ENCODE results near the gene SOD1.

Gene SOD1

GRCh38 chr21:31683029-31683428, 23.5 kb downstream of the SOD1 start:
- H3K4me3 ChIP-seq (ENCODE audit: low read length), result no peak overlapping the region
- TF ChIP-seq CTCF (conservative IDR thresholded peaks at IDR 0.05; ENCODE audit: low read depth, low read length), result peak; percentile 23
- DNase-seq (ENCODE audit: low read depth), result no peak

- no peak for TF ChIP-seq CTCF (conservative IDR thresholded peaks at IDR 0.05; ENCODE audit: low read depth, low read length)
- no peak for DNase-seq (ENCODE audit: low read depth)
- H3K4me3 ChIP-seq (ENCODE audit: low read length), result no peak overlapping the region
Measured at GRCh38 chr21:31684918-31685317, 25.4 kb downstream of the SOD1 start.

GRCh38 chr21:31686272-31686915, 26.9 kb downstream of the SOD1 start:
- H3K4me3 ChIP-seq (ENCODE audit: low read length), result no peak overlapping the region
- peak; percentile 96 for DNase-seq (ENCODE audit: low read depth)
- no peak for TF ChIP-seq CTCF (conservative IDR thresholded peaks at IDR 0.05; ENCODE audit: low read depth, low read length)

GRCh38 chr21:31687108-31687507, 27.6 kb downstream of the SOD1 start:
- no peak for TF ChIP-seq CTCF (conservative IDR thresholded peaks at IDR 0.05; ENCODE audit: low read depth, low read length)
- no peak for DNase-seq (ENCODE audit: low read depth)
- no peak overlapping the region for H3K4me3 ChIP-seq (ENCODE audit: low read length)

- TF ChIP-seq CTCF (conservative IDR thresholded peaks at IDR 0.05; ENCODE audit: low read depth, low read length), result no peak
- DNase-seq (ENCODE audit: low read depth), result no peak
- no peak overlapping the region for H3K4me3 ChIP-seq (ENCODE audit: low read length)
Measured at GRCh38 chr21:31688603-31689368, 29.3 kb downstream of the SOD1 start.

- no peak overlapping the region for H3K4me3 ChIP-seq (ENCODE audit: low read length)
- no peak for TF ChIP-seq CTCF (conservative IDR thresholded peaks at IDR 0.05; ENCODE audit: low read depth, low read length)
- DNase-seq (ENCODE audit: low read depth), result no peak
Measured at GRCh38 chr21:31693222-31693621, 33.7 kb downstream of the SOD1 start.

GRCh38 chr21:31696424-31696823, 36.9 kb downstream of the SOD1 start:
- no peak overlapping the region for H3K4me3 ChIP-seq (ENCODE audit: low read length)
- TF ChIP-seq CTCF (conservative IDR thresholded peaks at IDR 0.05; ENCODE audit: low read depth, low read length), result no peak
- no peak for DNase-seq (ENCODE audit: low read depth)
